ENCODE results near the gene ARID1B. TPM values are rescaled to one million over a fixed set of nuclear protein-coding genes. Genes with fewer than 3 reads are reported as not detected.

ARID1B gene
- total and polyA plus RNA-seq, 9 of the 15 experiments (the other 6 are each of a cell fraction or from before 2014, with no cell fraction given), result 12.5 to 50.5 (median 25.8) TPM

- TF ChIP-seq ZNF695 (CRISPR knock-in tag; IDR thresholded peaks at IDR 0.05) (no peak), STAT6 (CRISPR knock-in tag; IDR thresholded peaks at IDR 0.05) (no peak), FOXK2 (conservative IDR thresholded peaks at IDR 0.05 in 1 of 2, IDR thresholded peaks at IDR 0.05 in 1 of 2; ENCODE audit: low read depth in 2 of 2) (peak; percentile 70 to 86), GTF2A2 (tag; IDR thresholded peaks at IDR 0.05) (no peak), NFE2 (IDR thresholded peaks at IDR 0.05; ENCODE audit: low read depth) (peak; percentile 79), CCNT2 (IDR thresholded peaks at IDR 0.05; ENCODE audit: borderline replicate concordance, extremely low read depth, insufficient read length, low read depth, low read length) (no peak), ZNF23 (CRISPR knock-in tag; IDR thresholded peaks at IDR 0.05) (no peak), PML (IDR thresholded peaks at IDR 0.05; ENCODE audit: low read length) (no peak), GMEB1 (CRISPR knock-in tag; IDR thresholded peaks at IDR 0.05) (no peak), NCOA1 (IDR thresholded peaks at IDR 0.05; ENCODE audit: low read depth) (no peak; the same call in 1 of the 2 replicates), ARNT (IDR thresholded peaks at IDR 0.05) (0 out of 4 replicates have a peak, but pooled peaks of 1 of the 2 experiments have one; percentile 38), BCL6 (CRISPR knock-in tag; IDR thresholded peaks at IDR 0.05) (no peak), CREB5 (CRISPR knock-in tag; IDR thresholded peaks at IDR 0.05) (no peak), THRAP3 (IDR thresholded peaks at IDR 0.05; ENCODE audit: borderline replicate concordance) (no peak), ZBTB49 (CRISPR knock-in tag; IDR thresholded peaks at IDR 0.05; ENCODE audit: borderline replicate concordance) (no peak), MTA3 (IDR thresholded peaks at IDR 0.05; ENCODE audit: borderline replicate concordance) (no peak), PCBP1 (IDR thresholded peaks at IDR 0.05; ENCODE audit: low read depth, low read length, poor library complexity, severe bottlenecking) (no peak), HDAC1 (IDR thresholded peaks at IDR 0.05) (no peak), SP1 (CRISPR knock-in tag; IDR thresholded peaks at IDR 0.05) (no peak), ZNF764 (CRISPR knock-in tag; IDR thresholded peaks at IDR 0.05; ENCODE audit: low read depth) (no peak), ZNF408 (CRISPR knock-in tag; IDR thresholded peaks at IDR 0.05; ENCODE audit: low read depth) (no peak)
Measured at GRCh38 chr6:156854466-156855161, 77.4 kb downstream of the ARID1B start (continued).
